CD14-positive monocyte (primary cell): ENCODE measurements around the gene GSE1. TPM values are rescaled to one million over a fixed set of nuclear protein-coding genes. Genes with fewer than 3 reads are reported as not detected.
A peak's percentile ranks its signal among the peaks of the same experiment; 100 is the strongest.

Experiments used
- DNase-seq, 3 donors: peaks; one replicate each; pipeline ENCODE4 v3.0.0-alpha.2; 2011 to 2022
- H2AFZ ChIP-seq: 2 replicates; pipeline ENCODE4 v1.6.0; 2012; ENCODE audit warnings: mild to moderate bottlenecking, low read depth, low read length, inconsistent platforms; ENCODE audit not compliant: insufficient read depth, poor library complexity, severe bottlenecking
- H3K27ac ChIP-seq, 2 donors: 1 replicate in 1 of 2; 2 replicates in 1 of 2; pipeline ENCODE4 v1.5.1; 2012 to 2013; ENCODE audit warnings: low read length in 2 of 2, control low read depth in 1 of 2, inconsistent platforms in 1 of 2, low read depth in 1 of 2, mild to moderate bottlenecking in 1 of 2
- H3K27me3 ChIP-seq, 2 donors: one replicate each; pipeline versions ENCODE4 v1.6.0 to v1.6.1; 2011 to 2013; ENCODE audit warnings: low read length in 2 of 2; ENCODE audit not compliant: control insufficient read depth in 2 of 2, insufficient read depth in 2 of 2
- H3K36me3 ChIP-seq, 2 donors: replicated peaks in 1 of 2; 1 replicate in 1 of 2; 2 replicates in 1 of 2; pipeline versions ENCODE4 v1.5.1 to v1.6.1; 2012 to 2013; ENCODE audit warnings: low read length in 2 of 2, control low read depth in 1 of 2, inconsistent platforms in 1 of 2, mild to moderate bottlenecking in 1 of 2; ENCODE audit not compliant: insufficient read depth in 2 of 2, control insufficient read depth in 1 of 2
- H3K4me1 ChIP-seq, 2 donors: 1 replicate in 1 of 2; 2 replicates in 1 of 2; pipeline versions ENCODE4 v1.5.1 to v1.6.1; 2012 to 2013; ENCODE audit warnings: low read length in 2 of 2, control low read depth in 1 of 2, inconsistent platforms in 1 of 2, mild to moderate bottlenecking in 1 of 2, moderate library complexity in 1 of 2; ENCODE audit not compliant: insufficient read depth in 2 of 2, control insufficient read depth in 1 of 2
- H3K4me2 ChIP-seq: replicated peaks from 2 replicates; pipeline ENCODE3; 2012; ENCODE audit warnings: low read length, moderate library complexity, mild to moderate bottlenecking; ENCODE audit not compliant: poor library complexity, severe bottlenecking; ENCODE audit errors: extremely low read depth
- H3K4me3 ChIP-seq, 3 experiments: fragments of 200-600 bp in 1 of 3; sonication (generic) in 1 of 3; replicated peaks in 1 of 3; 1 replicate in 2 of 3; 2 replicates in 1 of 3; pipeline ENCODE4 v1.5.1; 2011 to 2013; ENCODE audit warnings: low read length in 3 of 3, mild to moderate bottlenecking in 3 of 3, control low read depth in 2 of 3, low read depth in 2 of 3, inconsistent platforms in 1 of 3, moderate library complexity in 1 of 3
- H3K79me2 ChIP-seq: 2 replicates; pipeline ENCODE4 v1.6.0; 2012; ENCODE audit warnings: mild to moderate bottlenecking, control low read depth, inconsistent platforms, low read length, moderate library complexity; ENCODE audit not compliant: insufficient read depth
- H3K9ac ChIP-seq: 2 replicates; pipeline ENCODE4 v1.6.0; 2017; ENCODE audit warnings: low read length, mild to moderate bottlenecking; ENCODE audit not compliant: insufficient read depth, poor library complexity, severe bottlenecking
- H3K9me3 ChIP-seq, 2 donors: replicated peaks in 1 of 2; 1 replicate in 1 of 2; 2 replicates in 1 of 2; pipeline versions ENCODE4 v1.5.1 to v1.6.1; 2012 to 2013; ENCODE audit warnings: low read length in 2 of 2, control low read depth in 1 of 2; ENCODE audit not compliant: control insufficient read depth in 1 of 2, insufficient read depth in 1 of 2
- H4K20me1 ChIP-seq: 2 replicates; pipeline ENCODE4 v1.6.0; 2012; ENCODE audit warnings: mild to moderate bottlenecking, low read length, control low read depth, moderate library complexity; ENCODE audit not compliant: insufficient read depth
- H3K27ac Mint-ChIP-seq, 7 donors: one replicate each; pipeline ENCODE4 v1.8.0; 2020; ENCODE audit warnings: mild to moderate bottlenecking in 7 of 7, mixed read lengths in 7 of 7, moderate library complexity in 6 of 7, inconsistent platforms in 2 of 7
- H3K27me3 Mint-ChIP-seq, 3 donors: one replicate each; pipeline ENCODE4 v1.8.0; 2021 to 2022; ENCODE audit warnings: low read depth in 3 of 3, mild to moderate bottlenecking in 3 of 3, mixed read lengths in 3 of 3, moderate library complexity in 3 of 3, inconsistent platforms in 1 of 3
- H3K36me3 Mint-ChIP-seq, 2 donors: one replicate each; pipeline ENCODE4 v1.8.0; 2020; ENCODE audit warnings: mixed read lengths in 2 of 2, inconsistent platforms in 1 of 2, mild to moderate bottlenecking in 1 of 2
- H3K4me1 Mint-ChIP-seq: one replicate; pipeline ENCODE4 v1.8.0; 2020; ENCODE audit warnings: mild to moderate bottlenecking, mixed read lengths
- H3K4me3 Mint-ChIP-seq, 2 donors: one replicate each; pipeline ENCODE4 v1.8.0; 2020; ENCODE audit warnings: mild to moderate bottlenecking in 2 of 2, mixed read lengths in 2 of 2, moderate library complexity in 1 of 2
- H3K9me3 Mint-ChIP-seq, 7 donors: one replicate each; pipeline ENCODE4 v1.8.0; 2020 to 2022; ENCODE audit warnings: mixed read lengths in 7 of 7, mild to moderate bottlenecking in 6 of 7, moderate library complexity in 6 of 7, inconsistent platforms in 2 of 7
- WGBS: methylation state at CpG from one replicate; pipeline ENCODE4 v1.1.5; 2013; ENCODE audit warnings: missing lambda C conversion rate; ENCODE audit not compliant: insufficient coverage; 5-methylcytosine and 5-hydroxymethylcytosine counted together
- intact Hi-C, 2 donors: fragments of 100-400 bp; cut with micrococcal nuclease; formaldehyde crosslinking; loops; one replicate each; pipeline versions ENCODE4 v1.15.0 to v1.15.1; 2023
- polyA plus RNA-seq, 3 donors: library from polyadenylated mRNA; depleted of rRNA in 1 of 3; unstranded in 2 of 3; stranded (reverse) in 1 of 3; fragments of 300-500 nt in 2 of 3; fragments of >200 nt in 1 of 3; fragmentation: Illumina TruSeq in 2 of 3; gene quantifications; 1 replicate in 2 of 3; 2 replicates in 1 of 3; pipeline ENCODE4 v1.2.3, GENCODE V29; 2012 to 2021
- TF ChIP-seq, protein P1 (sequence below): fragments of 200-600 bp; IDR thresholded peaks from one replicate; pipeline ENCODE4 v1.8.0; 2022; ENCODE audit warnings: antibody characterized with exemption, mild to moderate bottlenecking

Gene GSE1
- polyA plus RNA-seq, 3 donors = 0.67 to 38.9 (median 0.86) TPM

DNA sequence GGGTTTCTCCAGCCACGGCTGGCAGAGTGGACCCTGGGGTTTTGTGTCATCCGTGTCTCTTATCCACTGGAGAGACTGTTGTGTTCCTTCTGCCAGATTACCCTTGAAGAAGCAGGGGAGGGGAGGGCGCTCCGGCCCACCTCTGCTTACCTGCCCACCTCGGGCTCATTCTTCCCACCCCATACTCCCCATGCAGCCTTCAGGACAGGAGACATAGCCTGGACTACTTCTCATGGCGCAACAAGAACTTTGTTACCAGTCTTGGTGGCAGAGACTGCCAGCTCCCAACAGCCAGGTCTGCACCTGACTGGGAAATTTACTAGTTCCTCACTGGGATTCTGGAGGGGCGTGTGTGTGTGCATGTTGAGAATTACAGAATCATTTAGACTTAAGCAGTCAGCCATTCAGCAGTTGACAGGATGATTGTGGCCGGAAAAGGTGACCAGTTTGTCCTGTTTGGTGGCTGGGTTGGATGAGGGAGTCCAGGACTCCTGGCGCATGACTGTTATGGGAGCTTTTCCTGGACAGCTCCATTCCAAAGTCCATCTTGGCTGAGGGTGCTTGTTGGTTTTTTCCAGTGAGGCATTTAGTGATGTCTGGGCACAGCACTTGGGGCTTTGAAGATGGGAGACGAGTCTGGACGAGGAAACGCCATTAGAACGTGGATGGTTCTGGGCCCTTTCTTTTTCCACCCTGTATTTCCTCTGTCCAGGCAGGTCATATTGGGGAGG lies 8.7 kb downstream of the GSE1 start:
- H3K4me3 ChIP-seq = no peak overlapping the region
- 87% methylated on average over 6 of the region's 13 CpGs for WGBS
- H3K9me3 ChIP-seq = no peaks in the 10 kb centered on the region
- H2AFZ ChIP-seq = no peak overlapping the region
- no peak overlapping the region for H3K27ac ChIP-seq
- Mint-ChIP-seq H3K9me3 (no peaks in the 10 kb centered on the region), H3K27me3 (no peaks in the 10 kb centered on the region), H3K36me3 (peaks cover 16 to 23% of the 10 kb centered on the region in 2 donors), H3K4me3 (no peak overlapping the region), H3K27ac (peak overlapping the region in 1 of 7 donors; percentile 25), H3K4me1 (peaks cover 24% of the 10 kb centered on the region)
- H3K4me1 ChIP-seq = peaks cover 13 to 14% of the 10 kb centered on the region in 2 donors
- peaks cover 98% of the 10 kb centered on the region for H3K79me2 ChIP-seq
- H4K20me1 ChIP-seq = peaks cover 100% of the 10 kb centered on the region
- no peak overlapping the region for H3K9ac ChIP-seq
- H3K36me3 ChIP-seq = peaks cover 5 to 12% of the 10 kb centered on the region in 2 donors
- no peak overlapping the region for H3K4me2 ChIP-seq
- no peaks in the 10 kb centered on the region for H3K27me3 ChIP-seq
- no peak for DNase-seq
- TF ChIP-seq, protein P1, sequence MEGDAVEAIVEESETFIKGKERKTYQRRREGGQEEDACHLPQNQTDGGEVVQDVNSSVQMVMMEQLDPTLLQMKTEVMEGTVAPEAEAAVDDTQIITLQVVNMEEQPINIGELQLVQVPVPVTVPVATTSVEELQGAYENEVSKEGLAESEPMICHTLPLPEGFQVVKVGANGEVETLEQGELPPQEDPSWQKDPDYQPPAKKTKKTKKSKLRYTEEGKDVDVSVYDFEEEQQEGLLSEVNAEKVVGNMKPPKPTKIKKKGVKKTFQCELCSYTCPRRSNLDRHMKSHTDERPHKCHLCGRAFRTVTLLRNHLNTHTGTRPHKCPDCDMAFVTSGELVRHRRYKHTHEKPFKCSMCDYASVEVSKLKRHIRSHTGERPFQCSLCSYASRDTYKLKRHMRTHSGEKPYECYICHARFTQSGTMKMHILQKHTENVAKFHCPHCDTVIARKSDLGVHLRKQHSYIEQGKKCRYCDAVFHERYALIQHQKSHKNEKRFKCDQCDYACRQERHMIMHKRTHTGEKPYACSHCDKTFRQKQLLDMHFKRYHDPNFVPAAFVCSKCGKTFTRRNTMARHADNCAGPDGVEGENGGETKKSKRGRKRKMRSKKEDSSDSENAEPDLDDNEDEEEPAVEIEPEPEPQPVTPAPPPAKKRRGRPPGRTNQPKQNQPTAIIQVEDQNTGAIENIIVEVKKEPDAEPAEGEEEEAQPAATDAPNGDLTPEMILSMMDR = no peak
- intact Hi-C loops = no loop called here

DNA sequence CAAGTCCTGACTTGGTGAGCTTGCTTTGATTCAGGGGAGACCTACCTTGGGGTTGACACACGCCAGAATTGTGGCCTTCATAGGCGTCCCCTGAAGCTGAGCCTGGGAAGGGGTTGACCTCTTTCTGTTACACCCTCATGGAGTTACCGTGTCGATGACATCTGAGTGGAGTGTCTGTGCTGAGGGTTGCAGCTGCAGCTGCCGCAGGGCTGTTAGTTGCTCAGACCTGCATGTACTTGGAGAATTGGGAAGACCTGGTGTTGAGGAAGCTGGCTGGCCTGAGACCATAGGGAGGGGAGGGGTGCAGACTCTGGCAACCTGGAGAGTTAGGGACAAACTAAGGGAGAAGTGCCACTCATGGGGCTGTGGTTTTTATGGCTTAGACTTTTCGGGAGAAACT lies 9.6 kb downstream of the GSE1 start:
- peaks cover 4 to 5% of the 10 kb centered on the region in 2 donors for H3K4me1 ChIP-seq
- Mint-ChIP-seq H3K9me3 (no peaks in the 10 kb centered on the region), H3K27ac (peak overlapping the region in 3 of 7 donors; percentile 24 to 39 (median 26)), H3K27me3 (no peaks in the 10 kb centered on the region), H3K36me3 (peaks cover 16 to 23% of the 10 kb centered on the region in 2 donors), H3K4me3 (no peak overlapping the region), H3K4me1 (peaks cover 17% of the 10 kb centered on the region)
- H2AFZ ChIP-seq = no peak overlapping the region
- TF ChIP-seq, protein P1 = no peak
- DNase-seq = no peak
- 95% methylated on average over 5 of the region's 6 CpGs for WGBS
- no peaks in the 10 kb centered on the region for H3K9me3 ChIP-seq
- peaks cover 98% of the 10 kb centered on the region for H4K20me1 ChIP-seq
- intact Hi-C loops = no loop called here
- H3K79me2 ChIP-seq = peaks cover 98% of the 10 kb centered on the region
- no peak overlapping the region for H3K27ac ChIP-seq
- H3K4me2 ChIP-seq = no peak overlapping the region
- no peak overlapping the region for H3K4me3 ChIP-seq
- H3K36me3 ChIP-seq = peaks cover 5 to 12% of the 10 kb centered on the region in 2 donors
- H3K9ac ChIP-seq = no peak overlapping the region
- no peaks in the 10 kb centered on the region for H3K27me3 ChIP-seq
